Esophagus mucosa (tissue), 1 donor: ENCODE data around the gene ANKRD11. TPM values are rescaled to one million over a fixed set of nuclear protein-coding genes. Genes with fewer than 3 reads are reported as not detected.
"Not testable (repeated sequence)": the region's sequence is repeated elsewhere in the genome, so short reads cannot be mapped to it uniquely, and the experiment has no call there.

ENCODE experiments used
- ATAC-seq: fragments of 200-7000 bp; cut with Tn5 transposase; one replicate; pipeline ENCODE4 v1.9.1; 2020
- total RNA-seq: library from RNA; stranded (reverse); gene quantifications from one replicate; pipeline ENCODE4 v1.2.4, GENCODE V29; 2023
- donor health status: DM: yes; HTN: yes; CAD: no.

ANKRD11 gene
- total RNA-seq, 1 donor from 2014 or later: 81.1 TPM

GRCh38 chr16:89428605-89429004 lies 61.8 kb downstream of the ANKRD11 start:
- ATAC-seq: not testable (repeated sequence)

DNA sequence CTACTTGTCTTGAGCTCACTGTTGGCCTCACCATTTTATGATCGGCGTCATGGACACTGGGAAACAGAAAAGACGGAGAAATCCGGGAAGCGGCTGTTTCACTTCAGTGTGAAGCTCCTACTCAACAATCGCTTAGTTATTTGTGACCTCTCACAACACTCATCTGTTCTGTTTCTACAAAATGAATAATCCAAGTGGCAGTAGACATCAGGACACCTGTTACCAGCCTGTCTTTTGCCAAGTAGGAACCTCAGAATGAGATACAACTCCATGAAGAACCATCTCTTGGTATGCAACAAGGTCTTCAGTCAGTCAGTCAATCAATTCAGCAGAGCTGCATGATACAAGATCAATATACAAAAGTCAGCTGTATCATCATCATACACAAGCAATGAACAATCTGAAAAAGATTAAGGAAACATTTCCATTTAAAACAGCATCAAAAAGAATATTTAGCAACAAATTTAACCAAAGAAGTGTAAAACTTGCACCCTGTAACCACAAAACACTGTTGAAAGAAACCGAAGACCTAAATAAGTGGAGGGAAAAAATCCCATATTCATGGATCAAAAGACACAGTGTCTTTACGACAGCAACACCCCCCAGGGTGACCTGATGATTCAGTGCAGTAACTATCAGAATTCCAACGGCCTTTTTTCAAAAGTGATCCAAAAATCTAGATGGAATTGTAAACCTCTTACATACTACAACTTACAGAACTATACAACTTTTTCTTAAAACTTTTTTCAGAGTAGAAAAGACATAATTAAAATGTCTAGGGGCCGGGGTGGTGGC lies 63.4 kb downstream of the ANKRD11 start:
- no peak for ATAC-seq

- no peak for ATAC-seq
Measured at GRCh38 chr16:89425523-89425922, 64.8 kb downstream of the ANKRD11 start.

DNA sequence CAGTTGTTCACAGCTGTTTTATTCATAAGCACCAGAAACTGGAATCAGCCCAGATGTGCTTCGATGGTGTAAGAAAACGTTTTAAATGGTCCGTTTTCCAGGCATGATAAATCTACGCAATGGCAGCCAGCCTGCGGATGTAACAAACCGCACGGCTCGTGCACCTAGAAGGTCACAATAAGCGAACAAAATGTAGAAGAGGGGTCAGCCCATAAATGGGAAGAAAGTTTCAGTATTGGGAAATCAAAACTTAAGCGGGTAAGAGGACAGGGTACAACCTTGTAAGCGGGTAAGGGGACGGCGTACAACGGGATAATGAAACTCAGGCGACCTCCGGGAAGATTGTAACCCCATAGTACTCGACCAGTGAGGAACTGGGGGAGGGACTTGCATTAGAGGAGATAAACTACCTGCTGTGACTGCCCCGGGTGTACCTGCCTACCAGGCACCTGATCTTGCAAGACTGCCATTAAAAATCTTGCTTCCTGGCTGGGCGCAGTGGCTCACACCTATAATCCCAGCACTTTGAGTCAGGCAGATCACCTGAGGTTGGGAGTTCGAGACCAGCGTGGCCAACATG lies 66.6 kb downstream of the ANKRD11 start:
- ATAC-seq: no peak

DNA sequence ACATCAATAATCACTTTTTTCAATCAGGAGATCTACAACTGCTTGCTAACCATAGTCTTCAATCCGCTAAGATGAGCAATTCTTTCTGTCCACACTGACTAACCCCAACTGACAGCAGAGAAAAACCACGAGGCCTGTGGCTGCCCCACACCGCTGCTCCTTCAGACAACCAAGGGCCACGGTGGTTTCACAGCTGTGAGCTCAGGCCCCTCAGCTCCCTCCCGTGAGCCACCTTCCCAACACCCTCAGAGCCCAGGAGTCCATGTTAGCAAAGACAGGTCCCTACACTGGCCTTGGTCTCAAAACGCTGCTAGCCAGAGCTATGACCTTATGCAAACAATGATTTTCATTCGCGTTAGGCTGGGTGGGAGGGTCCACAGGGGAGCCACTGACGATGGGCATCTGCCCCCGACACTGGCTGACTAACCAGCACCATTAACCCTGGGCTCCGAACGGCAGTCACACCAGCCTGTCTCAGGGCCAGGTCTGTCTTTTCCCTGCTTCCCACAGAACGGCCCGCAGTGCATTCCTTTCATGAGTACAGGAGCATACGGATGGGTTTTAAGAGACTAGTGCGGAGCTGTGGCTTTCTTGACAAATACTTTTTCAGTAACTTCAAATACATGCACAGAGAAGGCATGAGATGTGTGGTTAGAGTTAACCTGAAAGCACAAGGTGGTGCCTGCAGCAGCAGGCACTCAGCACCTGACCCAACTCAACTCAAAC lies 67.3 kb downstream of the ANKRD11 start:
- peak; percentile 51 for ATAC-seq

GRCh38 chr16:89422527-89422904 lies 67.8 kb downstream of the ANKRD11 start:
- ATAC-seq: peak; percentile 7

DNA sequence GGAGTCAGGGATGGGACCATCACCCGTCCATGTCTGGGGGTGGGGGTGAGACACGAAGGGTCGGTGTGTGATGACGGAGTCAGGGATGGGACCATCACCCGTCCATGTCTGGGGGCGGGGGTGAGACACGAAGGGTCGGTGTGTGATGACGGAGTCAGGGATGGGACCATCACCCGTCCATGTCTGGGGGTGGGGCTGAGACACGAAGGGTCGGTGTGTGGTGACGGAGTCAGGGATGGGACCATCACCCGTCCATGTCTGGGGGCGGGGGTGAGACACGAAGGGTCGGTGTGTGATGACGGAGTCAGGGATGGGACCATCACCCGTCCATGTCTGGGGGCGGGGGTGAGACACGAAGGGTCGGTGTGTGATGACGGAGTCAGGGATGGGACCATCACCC lies 69.1 kb downstream of the ANKRD11 start:
- not testable (repeated sequence) for ATAC-seq

DNA sequence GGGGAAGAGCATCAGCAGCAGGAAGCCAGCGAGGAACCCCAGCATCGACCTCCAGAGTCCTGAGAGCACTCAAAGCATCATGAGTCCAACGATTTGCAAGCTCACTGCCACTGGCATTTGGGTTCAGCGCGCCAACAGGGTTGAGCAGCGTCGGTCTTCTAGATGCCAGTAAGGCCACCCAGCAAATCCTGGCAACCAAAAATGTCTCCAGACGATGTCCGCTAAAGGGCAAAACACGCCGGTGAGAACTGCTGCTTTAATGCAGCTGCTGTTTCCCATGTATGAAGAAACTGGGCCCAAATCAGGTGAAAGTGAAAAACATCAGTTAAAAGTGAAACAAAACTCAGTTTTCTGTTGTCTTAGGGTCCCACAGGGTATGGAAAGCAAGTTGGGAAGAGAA lies 70.2 kb downstream of the ANKRD11 start:
- ATAC-seq: no peak

DNA sequence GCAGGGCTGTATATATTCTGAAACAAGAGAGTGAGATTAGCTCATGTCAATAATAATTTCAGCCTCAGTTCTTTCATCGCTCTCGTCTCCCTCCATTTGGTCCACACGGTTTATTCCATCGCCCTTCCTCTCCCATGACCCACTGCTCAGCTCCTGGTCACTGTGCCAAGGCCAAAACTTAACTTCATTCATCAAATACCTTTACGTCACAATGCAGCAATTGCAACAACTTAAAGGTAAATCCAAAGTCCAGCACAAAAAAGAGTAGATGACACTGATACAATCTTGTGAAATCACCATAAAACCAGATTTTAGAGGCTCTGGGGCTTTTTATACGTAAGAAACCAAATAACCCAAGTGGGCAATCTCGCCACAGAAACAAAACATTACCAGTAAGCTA lies 72.0 kb downstream of the ANKRD11 start:
- ATAC-seq: no peak

DNA sequence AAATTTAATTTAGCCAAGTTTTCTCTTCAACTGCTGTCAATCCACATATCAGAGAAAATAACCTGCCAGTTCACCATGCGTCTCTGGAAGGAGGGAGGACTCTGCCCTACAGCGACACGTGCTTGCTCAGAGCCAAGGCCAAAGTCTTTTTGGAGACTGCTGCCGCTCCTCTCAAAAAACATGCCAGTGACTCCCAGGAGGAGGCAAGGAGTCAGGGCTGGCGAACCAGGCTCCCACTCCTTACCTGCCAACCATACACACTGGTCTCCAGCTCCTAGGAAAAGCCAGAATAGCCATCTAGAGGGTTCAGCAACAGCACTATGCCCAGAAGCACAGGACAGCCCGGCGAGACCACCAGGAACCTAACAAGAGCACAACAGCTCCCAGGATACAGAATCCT lies 73.0 kb downstream of the ANKRD11 start:
- peak; percentile 56 for ATAC-seq

DNA sequence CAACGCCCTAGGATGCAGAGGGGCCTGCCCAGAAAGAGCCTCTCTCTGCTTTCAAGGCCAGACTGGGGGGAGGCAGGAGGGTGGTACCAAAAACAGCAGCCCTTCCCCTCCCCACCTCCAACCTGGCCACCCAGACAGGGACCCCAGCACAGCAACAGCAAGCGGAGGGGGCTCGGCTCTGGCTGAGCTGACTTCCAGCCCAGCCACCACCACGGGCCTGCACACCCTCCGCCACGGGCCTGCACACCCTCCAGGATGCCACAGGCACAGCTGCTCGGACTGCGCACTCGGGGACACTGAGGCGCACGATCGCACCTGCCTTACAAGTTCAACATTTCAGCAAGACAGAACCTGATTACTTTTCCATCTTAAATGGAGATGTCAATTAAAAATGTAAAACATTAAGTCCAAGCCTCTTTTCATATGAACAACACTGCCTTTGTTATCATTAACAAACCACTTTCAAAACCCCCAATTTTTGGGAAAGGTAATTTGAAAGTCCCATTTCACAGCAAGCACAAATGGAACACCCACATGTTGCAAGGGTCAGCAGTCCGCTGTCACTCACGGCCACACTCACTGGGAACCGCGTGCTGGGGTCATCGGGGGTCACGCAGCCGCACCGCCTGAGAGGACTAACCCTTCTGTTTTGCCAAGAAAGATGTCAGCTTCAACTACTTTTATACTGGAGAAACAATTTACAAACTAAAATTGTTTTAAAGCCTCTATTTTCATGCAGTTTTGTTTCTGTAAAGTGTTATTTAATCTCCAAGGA lies 76.4 kb downstream of the ANKRD11 start:
- no peak for ATAC-seq

DNA sequence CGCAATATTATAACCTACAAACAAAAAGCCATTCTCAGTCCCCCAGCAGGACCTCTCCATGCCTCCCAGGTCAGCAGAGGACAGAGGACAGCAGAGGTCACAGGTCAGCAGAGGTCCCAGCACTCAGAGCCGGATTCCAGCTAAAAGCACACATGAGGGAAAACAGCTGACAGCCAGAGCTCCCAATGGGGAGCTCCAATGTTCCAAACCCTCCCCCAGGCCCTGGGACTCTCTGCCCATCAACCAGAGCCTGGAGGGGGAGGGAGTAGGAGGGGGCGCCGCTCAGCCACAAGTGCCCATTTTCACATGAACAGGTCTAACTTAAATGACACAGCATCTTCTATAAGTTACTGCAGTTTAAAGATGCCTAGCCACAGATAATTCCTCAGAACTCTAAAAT lies 77.5 kb downstream of the ANKRD11 start:
- no peak for ATAC-seq

DNA sequence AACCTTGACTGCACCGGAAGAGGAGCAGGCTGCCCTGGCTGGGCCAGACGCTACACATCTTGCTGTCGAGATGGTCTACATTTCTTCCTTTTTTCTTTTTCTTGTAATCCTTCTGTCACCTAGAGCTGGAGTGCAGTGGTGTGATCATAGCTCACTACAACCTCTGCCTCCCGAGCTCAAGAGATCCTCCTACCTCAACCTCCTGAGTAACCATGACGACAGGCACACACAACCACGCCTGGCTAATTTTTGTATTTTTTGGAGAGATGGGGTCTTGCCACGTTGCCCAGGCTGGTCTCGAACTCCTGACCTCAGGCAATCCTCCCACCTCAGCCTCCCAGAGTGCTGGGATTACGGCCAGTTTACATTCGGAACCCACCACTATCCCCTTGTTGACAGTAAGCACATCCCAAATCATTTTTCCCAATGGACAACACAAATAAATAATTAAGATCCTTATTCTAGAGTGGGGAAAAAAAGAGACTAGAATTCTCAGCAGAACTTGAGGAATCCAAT lies 79.0 kb downstream of the ANKRD11 start:
- ATAC-seq: no peak

- peak; percentile 79 for ATAC-seq
Measured at GRCh38 chr16:89410794-89411309, 79.5 kb downstream of the ANKRD11 start.

GRCh38 chr16:89410322-89410721 lies 80.0 kb downstream of the ANKRD11 start:
- peak; percentile 15 for ATAC-seq

DNA sequence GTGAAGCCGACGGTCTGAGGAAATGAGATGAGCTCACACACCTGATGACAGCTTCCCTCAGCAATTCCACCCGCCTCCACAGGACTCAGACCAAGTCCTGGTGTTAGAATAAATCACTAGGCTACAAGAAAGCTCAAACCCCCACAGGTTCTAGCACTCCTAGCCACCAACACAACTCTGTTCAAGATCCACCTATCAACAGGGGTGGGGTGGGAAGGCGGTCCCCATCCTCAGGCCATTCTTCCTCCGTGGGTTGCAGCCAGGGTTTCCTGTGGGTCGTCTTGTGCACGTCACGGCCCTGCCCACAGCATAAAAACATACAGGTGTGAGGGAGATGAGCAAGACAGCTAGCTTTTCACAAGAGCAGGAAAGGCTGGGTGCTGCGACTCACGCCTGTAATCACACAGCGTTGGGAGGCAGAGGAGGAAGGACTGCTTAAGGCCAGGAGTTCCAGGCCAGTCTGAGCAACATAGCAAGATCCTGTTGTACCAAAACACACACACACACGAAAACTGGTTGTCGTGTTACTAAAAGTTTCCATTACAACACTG lies 81.1 kb downstream of the ANKRD11 start:
- peak; percentile 71 for ATAC-seq

GRCh38 chr16:89408315-89408714 lies 82.0 kb downstream of the ANKRD11 start:
- ATAC-seq: no peak

GRCh38 chr16:89407925-89408300 lies 82.4 kb downstream of the ANKRD11 start:
- ATAC-seq: no peak

DNA sequence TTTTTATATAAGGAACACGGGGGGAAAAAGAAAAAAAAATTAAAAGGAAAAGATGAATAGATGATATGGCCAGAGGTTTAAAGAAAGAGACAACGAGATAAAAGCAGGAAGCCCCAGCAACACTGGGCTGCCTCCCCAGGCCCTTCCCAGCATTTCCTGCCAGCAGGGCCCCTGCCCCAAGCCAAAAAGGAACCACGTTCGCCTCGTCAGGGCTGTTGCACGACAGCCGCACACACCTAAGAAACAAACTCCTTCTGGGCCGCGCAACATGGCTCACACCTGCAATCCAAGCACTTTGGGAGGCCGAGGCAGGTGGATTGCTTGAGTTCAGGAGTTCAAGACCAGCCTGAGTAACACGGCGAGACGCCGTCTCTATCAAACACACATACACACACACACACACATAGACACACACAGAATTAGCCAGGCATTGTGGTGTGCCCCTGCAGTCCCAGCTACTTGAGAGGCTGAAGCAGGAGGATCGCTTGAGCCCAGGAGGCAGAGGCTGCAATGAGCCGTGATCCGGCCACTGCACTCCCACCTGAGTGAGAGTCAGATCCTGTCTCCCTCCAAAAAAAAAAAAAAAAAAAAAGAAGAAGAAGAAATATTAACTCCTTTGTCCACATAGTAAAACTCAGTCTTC lies 83.0 kb downstream of the ANKRD11 start:
- no peak for ATAC-seq

GRCh38 chr16:89406277-89406888 lies 84.0 kb downstream of the ANKRD11 start:
- no peak for ATAC-seq

DNA sequence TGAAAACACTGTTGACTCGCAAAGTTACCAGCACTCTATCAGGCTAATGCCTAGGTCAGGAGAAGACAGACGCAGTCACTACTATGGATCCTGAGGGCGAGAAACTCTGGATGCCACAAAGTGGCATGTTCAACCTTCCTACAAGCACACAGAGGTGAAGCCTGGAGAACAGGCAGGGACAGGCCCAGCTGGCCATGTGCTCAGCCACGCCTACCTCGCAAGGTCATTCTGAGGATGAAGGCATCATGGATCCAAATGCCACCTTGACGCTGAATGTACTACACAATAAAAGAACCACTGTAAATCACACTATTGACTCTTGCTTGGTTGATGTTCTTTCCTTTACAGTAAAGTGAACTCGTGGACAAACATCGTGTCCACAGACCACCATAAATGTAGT lies 85.8 kb downstream of the ANKRD11 start:
- peak; percentile 70 for ATAC-seq
